Measurements from ENCODE around the gene NUP188.

The NUP188 gene

GRCh38 chr9:129007766-129008468 lies 60.4 kb downstream of the NUP188 start:
- Histone ChIP-seq H3K79me1 (ENCODE audit: low read length) (no peaks in the 10 kb centered on the region), H4K12ac (ENCODE audit: low read depth, low read length) (peak overlapping the region; percentile 24), H2AK5ac (ENCODE audit: low read length) (no peak overlapping the region), H3K18ac (ENCODE audit: low read length) (no peak overlapping the region), H3K4me3 (ENCODE audit: low read depth, low read length) (no peak overlapping the region), H3K79me2 (ENCODE audit: control insufficient read depth, insufficient read depth, low read length, poor library complexity) (no peaks in the 10 kb centered on the region), H3K36me3 (ENCODE audit: control insufficient read depth in 1 of 2, insufficient read depth in 2 of 2, low read length in 2 of 2) (peaks cover 72 to 74% of the 10 kb centered on the region in 2 experiments), H3K14ac (ENCODE audit: low read length) (no peak overlapping the region), H3K4ac (ENCODE audit: low read depth, low read length) (no peak overlapping the region), H2BK5ac (ENCODE audit: low read depth, low read length, poor library complexity) (no peak overlapping the region), H2BK12ac (ENCODE audit: low read length) (no peak overlapping the region), H3K4me1 (ENCODE audit: control insufficient read depth in 1 of 2, insufficient read depth in 2 of 2, low read length in 2 of 2) (peaks cover 17 to 22% of the 10 kb centered on the region in 2 experiments), H3K23ac (ENCODE audit: low read length) (no peak overlapping the region), H4K8ac (ENCODE audit: low read depth, low read length) (no peak overlapping the region), H3K9ac (ENCODE audit: low read length) (no peak overlapping the region), H2BK120ac (ENCODE audit: insufficient read depth, low read length, poor library complexity) (no peak overlapping the region), H2AFZ (ENCODE audit: insufficient read depth, low read length, poor library complexity) (no peak overlapping the region), H3K9me3 (ENCODE audit: insufficient read depth, low read depth, low read length) (no peaks in the 10 kb centered on the region), H3K4me2 (ENCODE audit: low read length) (no peak overlapping the region), H3K27me3 (ENCODE audit: insufficient read depth, low read length) (no peaks in the 10 kb centered on the region), H3K27ac (ENCODE audit: low read depth, low read length) (no peak overlapping the region), H4K91ac (ENCODE audit: low read depth, low read length) (no peak overlapping the region)
- DNase-seq = no peak
- no CpG with 5 or more reads among the region's 18 CpGs for WGBS (ENCODE audit: extremely low coverage, insufficient coverage, insufficient read length)

- no peak overlapping the region for H4K12ac ChIP-seq (ENCODE audit: low read depth, low read length)
- no peak for DNase-seq
- no peaks in the 10 kb centered on the region for H3K27me3 ChIP-seq (ENCODE audit: insufficient read depth, low read length)
- no peak overlapping the region for H3K27ac ChIP-seq (ENCODE audit: low read depth, low read length)
- H2BK120ac ChIP-seq (ENCODE audit: insufficient read depth, low read length, poor library complexity) = no peak overlapping the region
- H3K79me1 ChIP-seq (ENCODE audit: low read length) = no peaks in the 10 kb centered on the region
- H2AFZ ChIP-seq (ENCODE audit: insufficient read depth, low read length, poor library complexity) = no peak overlapping the region
- H3K4me3 ChIP-seq (ENCODE audit: low read depth, low read length) = no peak overlapping the region
- H2AK5ac ChIP-seq (ENCODE audit: low read length) = no peak overlapping the region
- no peak overlapping the region for H4K8ac ChIP-seq (ENCODE audit: low read depth, low read length)
- no peaks in the 10 kb centered on the region for H3K79me2 ChIP-seq (ENCODE audit: control insufficient read depth, insufficient read depth, low read length, poor library complexity)
- no peak overlapping the region for H2BK12ac ChIP-seq (ENCODE audit: low read length)
- no peak overlapping the region for H3K23ac ChIP-seq (ENCODE audit: low read length)
- no peak overlapping the region for H3K4ac ChIP-seq (ENCODE audit: low read depth, low read length)
- no peak overlapping the region for H3K9ac ChIP-seq (ENCODE audit: low read length)
- no peaks in the 10 kb centered on the region for H3K9me3 ChIP-seq (ENCODE audit: insufficient read depth, low read depth, low read length)
- no peak overlapping the region for H4K91ac ChIP-seq (ENCODE audit: low read depth, low read length)
- no peak overlapping the region for H3K4me2 ChIP-seq (ENCODE audit: low read length)
- no peak overlapping the region for H2BK5ac ChIP-seq (ENCODE audit: low read depth, low read length, poor library complexity)
- peaks cover 22 to 28% of the 10 kb centered on the region in 2 experiments for H3K4me1 ChIP-seq (ENCODE audit: control insufficient read depth in 1 of 2, insufficient read depth in 2 of 2, low read length in 2 of 2)
- H3K18ac ChIP-seq (ENCODE audit: low read length) = no peak overlapping the region
- no CpG with 5 or more reads among the region's 6 CpGs for WGBS (ENCODE audit: extremely low coverage, insufficient coverage, insufficient read length)
- H3K14ac ChIP-seq (ENCODE audit: low read length) = no peak overlapping the region
- H3K36me3 ChIP-seq (ENCODE audit: control insufficient read depth in 1 of 2, insufficient read depth in 2 of 2, low read length in 2 of 2) = peaks cover 70 to 71% of the 10 kb centered on the region in 2 experiments
Observed at GRCh38 chr9:129008469-129008965, 61.0 kb downstream of the NUP188 start.

GRCh38 chr9:129008986-129009583 lies 61.6 kb downstream of the NUP188 start:
- Histone ChIP-seq H3K27ac (ENCODE audit: low read depth, low read length) (no peak overlapping the region), H2BK5ac (ENCODE audit: low read depth, low read length, poor library complexity) (no peak overlapping the region), H4K8ac (ENCODE audit: low read depth, low read length) (no peak overlapping the region), H3K36me3 (ENCODE audit: control insufficient read depth in 1 of 2, insufficient read depth in 2 of 2, low read length in 2 of 2) (peaks cover 74 to 76% of the 10 kb centered on the region in 2 experiments), H2BK120ac (ENCODE audit: insufficient read depth, low read length, poor library complexity) (no peak overlapping the region), H3K27me3 (ENCODE audit: insufficient read depth, low read length) (no peaks in the 10 kb centered on the region), H3K79me1 (ENCODE audit: low read length) (no peaks in the 10 kb centered on the region), H3K4ac (ENCODE audit: low read depth, low read length) (no peak overlapping the region), H3K23ac (ENCODE audit: low read length) (no peak overlapping the region), H2AFZ (ENCODE audit: insufficient read depth, low read length, poor library complexity) (no peak overlapping the region), H3K9ac (ENCODE audit: low read length) (no peak overlapping the region), H4K91ac (ENCODE audit: low read depth, low read length) (no peak overlapping the region), H4K12ac (ENCODE audit: low read depth, low read length) (no peak overlapping the region), H3K4me3 (ENCODE audit: low read depth, low read length) (no peak overlapping the region), H3K4me1 (ENCODE audit: control insufficient read depth in 1 of 2, insufficient read depth in 2 of 2, low read length in 2 of 2) (peaks cover 28 to 32% of the 10 kb centered on the region in 2 experiments), H3K4me2 (ENCODE audit: low read length) (no peak overlapping the region), H3K18ac (ENCODE audit: low read length) (no peak overlapping the region), H3K9me3 (ENCODE audit: insufficient read depth, low read depth, low read length) (no peaks in the 10 kb centered on the region), H3K79me2 (ENCODE audit: control insufficient read depth, insufficient read depth, low read length, poor library complexity) (no peaks in the 10 kb centered on the region), H2BK12ac (ENCODE audit: low read length) (no peak overlapping the region), H2AK5ac (ENCODE audit: low read length) (no peak overlapping the region), H3K14ac (ENCODE audit: low read length) (no peak overlapping the region)
- no CpG with 5 or more reads among the region's 13 CpGs for WGBS (ENCODE audit: extremely low coverage, insufficient coverage, insufficient read length)
- no peak for DNase-seq

GRCh38 chr9:129009584-129010141 lies 62.2 kb downstream of the NUP188 start:
- no peak overlapping the region for H3K23ac ChIP-seq (ENCODE audit: low read length)
- no peak overlapping the region for H3K4me2 ChIP-seq (ENCODE audit: low read length)
- H2BK120ac ChIP-seq (ENCODE audit: insufficient read depth, low read length, poor library complexity) = no peak overlapping the region
- no peak overlapping the region for H2BK12ac ChIP-seq (ENCODE audit: low read length)
- no peak overlapping the region for H3K27ac ChIP-seq (ENCODE audit: low read depth, low read length)
- H3K4ac ChIP-seq (ENCODE audit: low read depth, low read length) = no peak overlapping the region
- H3K4me1 ChIP-seq (ENCODE audit: control insufficient read depth in 1 of 2, insufficient read depth in 2 of 2, low read length in 2 of 2) = peaks cover 28 to 32% of the 10 kb centered on the region in 2 experiments
- DNase-seq = no peak
- H3K18ac ChIP-seq (ENCODE audit: low read length) = no peak overlapping the region
- no peak overlapping the region for H3K14ac ChIP-seq (ENCODE audit: low read length)
- H3K9me3 ChIP-seq (ENCODE audit: insufficient read depth, low read depth, low read length) = no peaks in the 10 kb centered on the region
- H3K79me1 ChIP-seq (ENCODE audit: low read length) = no peaks in the 10 kb centered on the region
- H2BK5ac ChIP-seq (ENCODE audit: low read depth, low read length, poor library complexity) = no peak overlapping the region
- no CpG with 5 or more reads among the region's 17 CpGs for WGBS (ENCODE audit: extremely low coverage, insufficient coverage, insufficient read length)
- no peaks in the 10 kb centered on the region for H3K79me2 ChIP-seq (ENCODE audit: control insufficient read depth, insufficient read depth, low read length, poor library complexity)
- H4K8ac ChIP-seq (ENCODE audit: low read depth, low read length) = no peak overlapping the region
- H2AK5ac ChIP-seq (ENCODE audit: low read length) = no peak overlapping the region
- H3K27me3 ChIP-seq (ENCODE audit: insufficient read depth, low read length) = no peaks in the 10 kb centered on the region
- no peak overlapping the region for H2AFZ ChIP-seq (ENCODE audit: insufficient read depth, low read length, poor library complexity)
- H3K36me3 ChIP-seq (ENCODE audit: control insufficient read depth in 1 of 2, insufficient read depth in 2 of 2, low read length in 2 of 2) = peaks cover 79 to 82% of the 10 kb centered on the region in 2 experiments
- no peak overlapping the region for H3K4me3 ChIP-seq (ENCODE audit: low read depth, low read length)
- no peak overlapping the region for H4K91ac ChIP-seq (ENCODE audit: low read depth, low read length)
- H3K9ac ChIP-seq (ENCODE audit: low read length) = no peak overlapping the region
- H4K12ac ChIP-seq (ENCODE audit: low read depth, low read length) = peak overlapping the region; percentile 6
